Stimulated activated CD4-positive, alpha-beta T cell treated with anti-CD3 and anti-CD28 coated beads, Interleukin-12 subunit alpha, Interleukin-12 subunit beta, amount 100 ng/mL, for 24 hours (primary cell): Measurements from ENCODE around the gene SLC35G2.
"Not testable (repeated sequence)": the region's sequence is repeated elsewhere in the genome, so short reads cannot be mapped to it uniquely, and the experiment has no call there.

Experiments used
- DNase-seq, 2 experiments: peaks; one replicate each; pipeline ENCODE4 v3.0.0-alpha.2; 2020; ENCODE audit warnings: low read depth in 2 of 2

The SLC35G2 gene

DNA sequence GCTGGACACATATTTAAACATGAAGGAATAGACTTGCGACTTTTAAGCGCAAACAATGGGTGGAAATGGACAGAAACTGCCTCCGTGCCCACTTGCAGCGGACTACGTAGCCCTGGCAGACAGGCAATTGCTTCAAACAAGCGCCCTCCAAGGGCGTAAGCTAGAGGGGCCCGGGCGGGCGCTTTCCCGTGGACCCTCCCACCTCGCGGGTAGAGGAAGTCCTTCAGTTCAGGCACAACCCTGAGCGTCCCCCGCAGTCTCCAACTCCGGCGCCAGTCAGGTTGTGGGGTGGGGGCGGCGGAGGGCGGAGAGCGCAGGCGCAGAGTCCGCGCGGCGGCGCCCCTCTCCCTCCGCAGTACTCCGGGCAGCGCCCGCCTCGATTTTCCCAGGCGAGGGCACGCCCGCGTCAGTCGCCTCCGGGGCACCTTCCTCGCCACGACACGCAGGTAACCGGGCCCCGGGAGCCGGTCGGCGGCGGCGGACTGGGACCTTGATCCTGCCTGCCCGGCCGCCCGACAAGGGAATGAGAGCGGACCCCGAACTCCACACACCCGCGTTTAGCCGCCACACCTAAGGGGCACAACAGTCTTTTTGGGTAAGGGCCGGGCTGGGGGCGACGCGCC, at the start of gene SLC35G2:
Gene SLC35G2, plus strand, starts transcription at position 358 of the 623 bp plus-strand sequence. CDS start 35,335 bp downstream, outside the sequence.
- peak in 1 of 2 experiments; percentile 18 for DNase-seq

DNA sequence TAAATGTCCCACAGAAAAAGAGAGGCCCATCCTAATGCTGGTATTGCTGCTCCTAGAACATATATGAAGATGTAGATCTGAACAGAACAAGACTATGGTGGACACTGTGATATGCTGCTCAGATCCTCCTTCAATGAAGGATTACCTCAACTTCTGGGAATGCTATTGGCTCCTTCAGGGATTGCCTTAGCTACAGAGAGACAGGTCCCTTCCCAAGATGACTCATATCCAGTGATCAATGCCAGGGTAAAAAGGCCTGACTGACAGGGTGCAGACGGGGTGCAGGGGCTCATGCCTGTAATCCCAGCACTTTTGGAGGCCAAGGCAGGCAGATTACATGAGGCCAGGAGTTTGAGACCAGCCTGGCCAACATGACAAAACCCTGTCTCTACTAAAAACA, 46.2 kb upstream of the SLC35G2 start:
- DNase-seq: no peak

GRCh38 chr3:136778865-136779264, 40.1 kb upstream of the SLC35G2 start:
- no peak for DNase-seq

DNA sequence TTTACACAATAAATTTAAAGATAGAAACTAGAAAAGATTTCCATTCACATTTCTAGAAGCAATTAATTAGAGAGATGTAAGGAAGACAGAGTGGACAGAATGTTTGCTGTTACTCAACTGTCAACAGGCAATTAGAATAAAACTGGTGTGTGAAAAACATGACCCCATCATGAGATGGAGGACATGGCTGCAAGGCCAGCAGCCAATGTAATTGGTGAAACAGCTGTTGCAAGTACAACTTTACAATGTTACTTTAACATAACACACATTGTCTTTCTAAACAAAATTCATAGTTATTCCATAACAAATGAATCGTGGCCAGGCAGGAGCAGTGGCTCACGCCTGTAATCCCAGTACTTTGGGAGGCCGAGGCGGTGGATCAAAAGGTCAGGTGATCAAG, 38.2 kb upstream of the SLC35G2 start:
- DNase-seq: no peak

DNA sequence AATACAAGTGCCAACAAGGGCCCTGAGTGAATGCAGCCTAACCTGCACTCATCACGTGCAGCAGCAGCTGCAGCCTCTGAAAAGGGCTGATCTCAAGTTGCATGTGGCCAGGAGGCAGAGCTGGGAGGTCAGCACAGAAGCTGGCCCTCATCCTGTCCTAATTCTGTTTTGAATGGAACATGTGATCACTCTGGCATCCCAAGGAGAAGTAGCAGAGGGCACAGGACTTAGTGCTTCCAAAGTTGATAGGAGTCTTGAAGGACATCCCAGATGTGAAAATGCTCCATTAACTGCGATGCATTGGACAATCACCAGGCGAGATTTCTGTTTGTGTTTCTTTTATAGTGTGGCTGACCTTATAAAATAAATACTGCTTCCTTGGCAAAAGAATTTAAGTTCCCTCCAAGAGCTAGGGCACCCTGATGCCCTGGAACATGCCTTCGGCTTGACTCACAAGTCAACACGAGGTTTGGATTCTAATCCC, 35.2 kb upstream of the SLC35G2 start:
- DNase-seq: no peak

DNA sequence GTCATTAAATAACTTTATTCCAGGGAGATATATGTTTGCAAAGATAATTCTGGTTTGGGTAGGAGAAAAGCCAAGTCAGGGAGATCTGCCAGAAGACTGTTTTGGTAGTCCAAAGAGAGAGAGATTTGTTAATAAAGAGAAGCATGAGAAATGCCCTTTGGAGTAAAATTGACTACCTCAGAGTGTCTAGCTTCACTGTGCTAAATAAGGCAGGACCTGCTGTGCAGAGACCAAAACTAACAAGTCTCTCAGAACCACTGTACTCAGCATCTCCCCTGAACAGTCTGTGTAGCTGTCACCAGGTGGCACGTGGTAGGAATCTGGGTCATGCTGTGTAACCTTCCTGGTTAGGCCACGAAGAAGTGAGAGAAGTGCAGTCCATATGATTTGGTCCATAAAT, 31.6 kb upstream of the SLC35G2 start:
- DNase-seq: no peak

- DNase-seq: no peak
Measured at GRCh38 chr3:136788154-136788553, 30.8 kb upstream of the SLC35G2 start.

DNA sequence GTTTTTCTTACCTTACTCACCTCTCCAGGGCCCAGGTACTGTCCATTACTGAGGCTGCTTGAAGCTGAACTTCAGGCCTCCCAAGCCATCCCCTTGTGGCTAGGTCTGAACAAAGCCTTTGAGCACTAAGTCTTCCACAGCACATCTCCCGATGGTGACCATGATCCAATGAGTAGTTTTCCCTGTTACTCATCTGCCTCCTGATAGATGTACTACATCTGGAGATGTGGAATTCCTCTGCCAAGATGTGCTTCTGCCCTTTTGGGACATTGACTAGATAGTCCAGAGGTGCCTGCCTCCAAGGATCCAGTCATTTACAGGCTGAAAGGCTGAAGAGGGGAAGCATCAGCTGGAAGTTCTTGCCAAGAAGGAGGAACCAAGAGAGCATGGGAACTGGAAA, 28.9 kb upstream of the SLC35G2 start:
- DNase-seq: no peak

DNA sequence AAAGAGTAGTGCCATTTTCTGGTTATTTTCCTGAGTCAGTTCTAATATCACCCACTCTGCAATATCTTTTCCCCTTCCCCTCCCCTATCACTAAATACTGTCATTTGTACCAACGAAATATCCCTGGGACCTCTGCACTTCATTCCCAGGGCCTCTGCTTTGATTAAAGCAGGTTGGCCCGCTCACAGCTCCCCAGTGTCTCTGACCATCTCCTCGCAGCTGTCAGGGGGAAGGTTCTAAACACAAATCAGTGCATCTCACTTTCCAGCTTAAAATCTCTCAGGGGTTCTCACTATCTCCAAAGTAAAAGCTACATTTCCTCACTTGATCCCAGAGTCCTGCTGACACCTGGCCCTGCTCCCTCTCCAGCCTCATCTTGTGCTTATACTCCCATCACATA, 28.1 kb upstream of the SLC35G2 start:
- DNase-seq: no peak

DNA sequence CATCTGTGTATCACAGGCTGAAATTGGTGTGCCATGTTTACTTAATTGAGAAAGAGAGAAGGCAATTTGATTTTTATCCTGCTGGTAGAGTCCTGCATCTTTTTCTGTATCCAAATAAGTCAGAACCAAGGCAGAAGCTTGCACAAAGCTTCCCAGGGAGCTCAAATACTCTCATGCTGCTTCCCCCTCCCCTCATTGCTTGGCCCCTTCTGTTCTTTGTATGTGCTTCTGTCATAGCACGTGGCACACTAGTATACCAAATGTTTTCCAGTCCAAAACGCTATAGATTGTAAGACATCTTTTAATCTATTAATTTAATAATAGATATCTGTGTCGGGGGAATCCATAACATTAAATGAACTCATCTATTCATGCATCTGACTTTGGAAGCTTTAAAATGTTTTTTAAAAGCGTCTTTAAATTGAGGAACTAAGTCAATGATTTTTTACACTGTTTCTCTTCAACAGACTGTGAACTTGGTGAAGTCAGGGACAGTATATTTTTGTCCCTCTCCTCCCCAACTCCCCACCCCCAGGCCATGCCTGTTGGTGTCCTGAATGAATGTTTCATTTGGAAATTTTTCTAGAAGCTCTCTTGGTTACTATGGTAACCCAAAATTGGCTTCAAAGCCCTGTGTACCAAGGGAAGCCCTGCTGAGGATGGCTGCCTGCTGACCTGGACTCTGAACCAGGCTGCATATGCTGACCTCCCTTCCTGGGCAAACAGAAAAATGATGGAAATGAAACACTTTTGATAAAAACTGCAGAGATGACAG, 26.2 kb upstream of the SLC35G2 start:
- DNase-seq: no peak

- DNase-seq: not testable (repeated sequence)
Measured at GRCh38 chr3:136801146-136801545, 17.8 kb upstream of the SLC35G2 start.

DNA sequence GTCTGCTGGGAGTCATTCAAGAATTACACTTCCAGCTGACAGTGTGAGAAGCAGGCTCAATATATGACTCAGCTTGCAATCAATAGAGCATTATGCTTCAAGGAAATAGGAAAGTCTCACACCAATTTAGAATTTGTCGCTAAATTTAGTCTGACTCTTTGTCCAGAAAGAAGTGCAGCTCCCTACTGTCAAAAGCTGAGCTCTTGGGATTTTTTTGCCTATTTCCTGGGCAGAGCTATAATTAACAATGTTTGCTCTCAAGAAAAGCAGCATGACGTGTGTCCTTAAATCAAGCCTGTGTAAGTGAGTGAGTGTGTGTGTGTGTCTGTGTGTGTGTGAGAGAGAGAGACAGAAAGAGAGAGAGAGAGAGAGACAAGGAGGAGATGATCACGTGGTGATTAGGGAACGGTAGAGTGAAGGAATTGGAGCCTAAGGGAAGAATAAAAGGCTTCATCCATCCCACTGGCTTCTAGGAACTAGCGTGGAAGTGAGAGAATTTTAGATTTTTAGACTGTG, 16.4 kb upstream of the SLC35G2 start:
- DNase-seq: no peak

- DNase-seq: no peak
Measured at GRCh38 chr3:136804141-136804540, 14.8 kb upstream of the SLC35G2 start.

- DNase-seq: no peak
Measured at GRCh38 chr3:136804813-136805212, 14.1 kb upstream of the SLC35G2 start.

GRCh38 chr3:136805795-136806194, 13.1 kb upstream of the SLC35G2 start:
- DNase-seq: no peak

DNA sequence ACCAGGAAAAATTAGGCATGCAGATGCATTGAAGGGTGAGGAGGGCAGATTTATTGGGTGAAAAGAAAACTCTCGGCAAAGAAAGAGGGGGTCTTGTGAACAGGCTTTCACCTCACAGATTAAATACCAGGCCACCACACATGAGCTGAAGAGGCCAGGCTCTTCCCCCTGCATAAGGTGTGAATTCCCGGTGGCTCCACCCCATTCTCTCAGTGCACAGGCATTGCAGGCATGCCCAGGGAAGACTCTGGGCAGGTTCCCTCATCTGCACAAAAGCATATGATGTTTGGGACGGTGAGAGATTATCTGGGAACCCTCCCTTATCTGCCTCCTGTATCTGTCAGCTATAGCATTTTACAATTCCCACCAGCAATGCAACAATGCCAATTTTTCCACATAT, 7.2 kb upstream of the SLC35G2 start:
- no peak for DNase-seq

DNA sequence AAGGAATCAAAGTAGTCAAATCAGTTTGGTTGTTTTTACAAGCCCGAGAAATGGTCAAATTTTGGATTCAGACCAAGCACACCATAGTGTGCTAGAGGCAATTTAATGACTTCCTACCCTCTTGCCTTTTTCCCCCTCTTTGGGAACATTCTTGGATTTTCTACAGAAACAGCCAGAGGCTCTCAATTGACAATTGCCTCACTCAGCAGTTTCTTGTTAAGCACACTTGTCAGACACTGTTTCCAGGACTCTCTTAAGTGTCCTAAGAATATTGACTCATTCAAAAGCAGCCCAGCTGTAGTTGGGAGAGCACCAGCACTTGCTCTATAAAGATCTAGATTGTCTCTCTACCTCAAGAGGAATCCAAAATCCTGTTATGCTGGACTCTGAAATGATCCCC, 1.5 kb upstream of the SLC35G2 start:
- no peak for DNase-seq

DNA sequence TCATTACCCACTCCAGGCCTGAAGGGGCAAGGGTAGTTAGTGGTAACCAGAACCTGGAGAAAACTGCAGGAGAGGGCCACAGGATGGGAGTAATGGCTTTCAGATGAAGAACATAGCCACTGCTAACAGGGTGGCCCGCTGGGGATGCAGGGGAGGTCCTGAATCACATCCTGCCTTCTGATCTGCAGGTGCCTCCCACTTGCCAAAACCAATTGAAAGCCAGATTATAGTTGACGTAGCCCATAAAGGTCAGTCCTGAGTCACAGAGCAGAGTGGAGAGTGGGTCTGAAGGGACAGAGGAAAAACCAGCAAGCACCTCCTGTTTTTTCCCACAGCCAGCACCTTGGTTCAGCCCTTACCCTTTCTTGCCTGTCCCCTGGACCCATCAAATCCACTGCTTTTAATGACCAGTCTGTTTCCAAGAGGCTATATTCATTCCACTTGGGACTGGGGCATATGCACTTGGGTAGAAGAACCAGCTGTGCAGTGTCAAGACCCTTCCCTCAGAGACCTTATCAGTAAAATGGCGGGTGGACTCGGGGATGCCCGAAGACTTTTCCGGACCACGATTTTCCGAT, 646 bp upstream of the SLC35G2 start:
- peak in 1 of 2 experiments; percentile 25 for DNase-seq

GRCh38 chr3:136819392-136819730, 435 bp downstream of the SLC35G2 start:
- DNase-seq: peak in 1 of 2 experiments; percentile 6

GRCh38 chr3:136819731-136820679, 1.1 kb downstream of the SLC35G2 start:
- peak in 1 of 2 experiments; percentile 16 for DNase-seq

GRCh38 chr3:136831461-136831860, 12.5 kb downstream of the SLC35G2 start:
- DNase-seq: no peak
